Tibial nerve (tissue), 4 donors: ENCODE results near the gene INTS3. TPM values are rescaled to one million over a fixed set of nuclear protein-coding genes. Genes with fewer than 3 reads are reported as not detected.

Experiments
- DNase-seq, 2 donors: peaks; one replicate each; pipeline ENCODE4 v3.0.0-alpha.2; 2019; ENCODE audit warnings: low spot score in 2 of 2
- H3K27ac ChIP-seq, 4 donors: fragments of 200-600 bp; sonication (generic) in 3 of 4; one replicate each; pipeline ENCODE4 v1.5.1; 2017 to 2019; ENCODE audit warnings: mild to moderate bottlenecking in 1 of 4
- H3K27me3 ChIP-seq, 2 donors: fragments of 200-600 bp; sonication (generic) in 1 of 2; one replicate each; pipeline versions ENCODE4 v1.5.1 to v1.6.0; 2017 to 2019
- H3K36me3 ChIP-seq, 3 donors: fragments of 200-600 bp; sonication (generic); one replicate each; pipeline ENCODE4 v1.5.1; 2018 to 2019
- H3K4me1 ChIP-seq, 4 donors: fragments of 200-600 bp; sonication (generic) in 3 of 4; one replicate each; pipeline ENCODE4 v1.5.1; 2017 to 2019
- H3K4me3 ChIP-seq, 4 donors: fragments of 200-600 bp; sonication (generic) in 3 of 4; one replicate each; pipeline ENCODE4 v1.5.1; 2017 to 2019; ENCODE audit warnings: mild to moderate bottlenecking in 1 of 4, moderate library complexity in 1 of 4
- H3K9me3 ChIP-seq, 4 donors: fragments of 200-600 bp; sonication (generic) in 3 of 4; one replicate each; pipeline ENCODE4 v1.5.1; 2017 to 2019
- EP300 ChIP-seq, 2 donors: sonication (generic); formaldehyde crosslinking; IDR thresholded peaks; one replicate each; pipeline ENCODE4 v1.6.1; 2017; ENCODE audit warnings: antibody characterized with exemption in 2 of 2, mild to moderate bottlenecking in 1 of 2
- POLR2A ChIP-seq, 2 donors: fragments of 450-650 bp; IDR thresholded peaks; one replicate each; pipeline ENCODE4 v1.6.1; 2017; ENCODE audit warnings: antibody characterized with exemption in 2 of 2, mild to moderate bottlenecking in 2 of 2, moderate library complexity in 2 of 2
- WGBS, 2 donors: methylation state at CpG; one replicate each; pipeline ENCODE4 v1.1.5; 2018; 5-methylcytosine and 5-hydroxymethylcytosine counted together
- total RNA-seq, 4 donors: library from RNA; depleted of rRNA; stranded (reverse); fragments of >200 nt; gene quantifications; one replicate each; pipeline ENCODE4 v1.1.0, GENCODE V29; 2016
- TF ChIP-seq, protein P1 (sequence below), 5 experiments: fragments of 200-600 bp in 3 of 5; fragments of 450-650 bp in 2 of 5; sonication (generic) in 3 of 5; IDR thresholded peaks; one replicate each; pipeline ENCODE4 v1.5.1; 2016 to 2019; ENCODE audit warnings: antibody characterized with exemption in 5 of 5, mild to moderate bottlenecking in 3 of 5, moderate library complexity in 2 of 5

Gene INTS3
- total RNA-seq, 4 donors from 2014 or later, result 66.6 to 79.5 (median 71.3) TPM

DNA sequence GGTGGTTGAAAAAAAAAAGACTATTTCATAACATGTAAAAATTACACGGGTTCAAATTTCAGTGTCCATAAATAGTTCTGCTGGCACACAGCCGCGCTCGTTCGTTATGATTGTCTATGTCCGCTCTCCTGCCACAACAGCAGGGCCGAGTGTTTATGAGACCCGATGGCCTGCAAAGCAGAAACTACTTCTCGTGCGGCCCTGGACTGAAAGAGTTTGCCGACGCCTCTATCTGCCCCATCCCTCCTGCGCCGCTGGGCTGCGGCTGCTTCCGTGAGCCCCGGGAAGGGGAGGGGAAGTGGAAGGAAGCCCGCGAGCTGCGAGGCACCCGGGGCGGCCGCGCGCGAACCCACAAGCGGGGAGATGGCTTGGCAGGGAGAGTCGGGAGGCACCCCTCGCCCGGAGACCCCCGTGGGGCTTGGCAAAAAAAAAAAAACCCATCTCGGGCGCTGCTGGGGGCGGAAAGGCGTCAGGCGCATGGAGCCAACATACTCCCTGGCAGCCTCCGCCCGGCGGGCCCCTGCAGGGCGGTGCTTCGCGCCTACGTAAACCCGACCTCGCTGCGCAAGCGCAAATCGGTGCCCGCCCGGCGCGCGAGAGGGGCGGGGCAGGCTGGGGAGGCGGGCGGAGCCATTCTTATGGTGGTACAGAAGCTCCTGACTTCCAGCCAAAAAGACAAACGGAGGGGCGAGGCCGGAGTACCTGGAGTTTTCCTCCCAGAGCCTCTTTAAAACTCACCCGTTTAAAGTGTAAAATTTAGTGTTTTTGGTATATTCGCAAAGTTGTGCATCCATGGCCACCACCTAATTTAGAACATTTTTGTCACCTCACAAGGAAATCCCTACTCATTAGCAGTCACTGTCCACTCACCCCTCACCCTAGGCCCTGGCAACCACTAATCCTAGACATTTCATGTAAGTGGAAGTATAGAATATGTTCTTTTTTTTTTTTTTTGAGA is 55.7 kb downstream of the INTS3 start:
- Histone ChIP-seq H3K9me3 (no peaks in the 10 kb centered on the region), H3K36me3 (peaks cover 0 to 11% (median 0%) of the 10 kb centered on the region in 3 donors), H3K27ac (peak overlapping the region; percentile 89 to 97 (median 94)), H3K27me3 (no peaks in the 10 kb centered on the region), H3K4me1 (peaks cover 0 to 12% (median 3%) of the 10 kb centered on the region in 4 donors), H3K4me3 (peak overlapping the region; percentile 62 to 77 (median 66))
- 0% methylated on average over 39 to 55 of the region's 61 CpGs for WGBS, 2 donors
- TF ChIP-seq POLR2A (IDR thresholded peaks at IDR 0.05) (peak; percentile 97 to 98), EP300 (IDR thresholded peaks at IDR 0.05) (peak; percentile 95 to 99)
- TF ChIP-seq, protein P1, sequence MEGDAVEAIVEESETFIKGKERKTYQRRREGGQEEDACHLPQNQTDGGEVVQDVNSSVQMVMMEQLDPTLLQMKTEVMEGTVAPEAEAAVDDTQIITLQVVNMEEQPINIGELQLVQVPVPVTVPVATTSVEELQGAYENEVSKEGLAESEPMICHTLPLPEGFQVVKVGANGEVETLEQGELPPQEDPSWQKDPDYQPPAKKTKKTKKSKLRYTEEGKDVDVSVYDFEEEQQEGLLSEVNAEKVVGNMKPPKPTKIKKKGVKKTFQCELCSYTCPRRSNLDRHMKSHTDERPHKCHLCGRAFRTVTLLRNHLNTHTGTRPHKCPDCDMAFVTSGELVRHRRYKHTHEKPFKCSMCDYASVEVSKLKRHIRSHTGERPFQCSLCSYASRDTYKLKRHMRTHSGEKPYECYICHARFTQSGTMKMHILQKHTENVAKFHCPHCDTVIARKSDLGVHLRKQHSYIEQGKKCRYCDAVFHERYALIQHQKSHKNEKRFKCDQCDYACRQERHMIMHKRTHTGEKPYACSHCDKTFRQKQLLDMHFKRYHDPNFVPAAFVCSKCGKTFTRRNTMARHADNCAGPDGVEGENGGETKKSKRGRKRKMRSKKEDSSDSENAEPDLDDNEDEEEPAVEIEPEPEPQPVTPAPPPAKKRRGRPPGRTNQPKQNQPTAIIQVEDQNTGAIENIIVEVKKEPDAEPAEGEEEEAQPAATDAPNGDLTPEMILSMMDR (IDR thresholded peaks at IDR 0.05), result peak in 3 of 5 experiments; percentile 8 to 69 (median 59)
- peak; percentile 81 to 83 for DNase-seq

DNA sequence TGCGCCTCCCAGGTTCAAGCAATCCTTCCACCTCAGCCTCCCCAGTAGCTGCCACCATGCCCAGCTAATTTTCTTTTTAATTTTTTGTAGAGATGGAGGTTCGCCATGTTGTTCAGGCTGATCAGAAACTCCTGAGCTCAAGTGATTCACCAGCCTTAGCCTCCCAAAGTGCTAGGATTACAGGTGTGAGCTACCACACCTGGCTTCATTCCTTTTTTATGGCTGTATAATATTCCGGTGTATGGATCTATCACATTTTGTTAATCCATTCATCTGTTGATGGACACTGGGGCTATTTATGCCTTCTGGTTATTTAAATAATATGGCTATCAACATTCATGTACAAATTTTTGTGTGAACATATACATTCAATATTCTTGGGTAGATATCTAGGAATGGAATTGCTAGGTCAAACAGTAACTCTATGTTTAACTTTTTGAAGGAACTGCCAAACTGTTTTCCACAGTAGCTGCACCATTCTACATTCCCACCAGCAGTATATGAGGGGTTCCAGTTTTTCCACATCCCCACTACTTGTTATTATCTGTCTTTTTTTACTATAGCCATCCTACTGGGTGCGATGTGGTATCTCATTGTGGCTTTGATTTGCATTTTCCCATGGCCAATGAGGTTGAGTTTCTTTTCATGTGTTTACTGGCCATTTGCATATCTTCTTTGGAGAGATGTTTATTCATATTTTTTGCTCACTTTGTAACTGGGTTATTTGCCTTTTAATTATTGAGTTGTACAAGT is 58.4 kb downstream of the INTS3 start:
- DNase-seq, result no peak
- 96% methylated on average over 4 of the region's 4 CpGs for WGBS, 2 donors
- Histone ChIP-seq H3K27me3 (no peaks in the 10 kb centered on the region), H3K4me3 (no peak overlapping the region), H3K36me3 (no peaks in the 10 kb centered on the region), H3K4me1 (peaks cover 0 to 34% (median 13%) of the 10 kb centered on the region in 4 donors), H3K27ac (no peak overlapping the region), H3K9me3 (no peaks in the 10 kb centered on the region)
- TF ChIP-seq EP300 (IDR thresholded peaks at IDR 0.05) (no peak), POLR2A (IDR thresholded peaks at IDR 0.05) (no peak)
- TF ChIP-seq, protein P1 (IDR thresholded peaks at IDR 0.05), result no peak

DNA sequence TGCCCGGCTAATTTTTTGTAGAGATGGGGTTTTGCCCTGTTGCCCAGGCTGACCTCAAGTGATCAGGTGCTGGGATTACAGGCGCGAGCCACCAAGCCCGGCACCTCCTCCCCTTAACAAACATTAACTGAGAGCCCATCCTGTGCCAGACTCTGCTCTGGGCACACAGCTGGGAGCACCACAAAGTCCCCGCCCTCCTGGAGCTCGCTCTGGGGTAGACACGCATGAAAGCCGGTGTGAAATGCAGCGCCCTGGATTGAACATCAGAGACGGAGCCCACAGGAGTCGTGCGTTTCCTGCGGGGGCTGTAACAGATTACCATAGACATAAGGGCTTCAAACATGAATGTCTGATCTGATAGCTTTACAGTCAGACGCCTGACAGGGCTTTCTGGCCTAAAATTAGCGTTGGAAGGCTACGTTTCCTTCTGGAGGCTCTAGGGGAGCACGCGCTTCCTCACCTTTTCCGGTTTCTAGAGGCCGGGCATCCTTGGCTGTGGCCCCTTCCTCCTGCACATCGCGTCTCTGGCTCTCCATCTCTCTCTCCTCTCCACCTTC is 61.7 kb downstream of the INTS3 start:
- Histone ChIP-seq H3K4me3 (peak overlapping the region in 3 of 4 donors; percentile 8 to 34 (median 9)), H3K27ac (peak overlapping the region; percentile 66 to 92 (median 78)), H3K4me1 (peaks cover 0 to 23% (median 10%) of the 10 kb centered on the region in 4 donors), H3K27me3 (peaks cover 0 to 2% of the 10 kb centered on the region in 2 donors), H3K9me3 (no peaks in the 10 kb centered on the region), H3K36me3 (no peaks in the 10 kb centered on the region)
- 56 to 59% methylated on average over 22 of the region's 22 CpGs for WGBS, 2 donors
- no peak for TF ChIP-seq POLR2A (IDR thresholded peaks at IDR 0.05)
- no peak for TF ChIP-seq EP300 (IDR thresholded peaks at IDR 0.05)
- TF ChIP-seq, protein P1 (IDR thresholded peaks at IDR 0.05), result no peak
- DNase-seq, result no peak

DNA sequence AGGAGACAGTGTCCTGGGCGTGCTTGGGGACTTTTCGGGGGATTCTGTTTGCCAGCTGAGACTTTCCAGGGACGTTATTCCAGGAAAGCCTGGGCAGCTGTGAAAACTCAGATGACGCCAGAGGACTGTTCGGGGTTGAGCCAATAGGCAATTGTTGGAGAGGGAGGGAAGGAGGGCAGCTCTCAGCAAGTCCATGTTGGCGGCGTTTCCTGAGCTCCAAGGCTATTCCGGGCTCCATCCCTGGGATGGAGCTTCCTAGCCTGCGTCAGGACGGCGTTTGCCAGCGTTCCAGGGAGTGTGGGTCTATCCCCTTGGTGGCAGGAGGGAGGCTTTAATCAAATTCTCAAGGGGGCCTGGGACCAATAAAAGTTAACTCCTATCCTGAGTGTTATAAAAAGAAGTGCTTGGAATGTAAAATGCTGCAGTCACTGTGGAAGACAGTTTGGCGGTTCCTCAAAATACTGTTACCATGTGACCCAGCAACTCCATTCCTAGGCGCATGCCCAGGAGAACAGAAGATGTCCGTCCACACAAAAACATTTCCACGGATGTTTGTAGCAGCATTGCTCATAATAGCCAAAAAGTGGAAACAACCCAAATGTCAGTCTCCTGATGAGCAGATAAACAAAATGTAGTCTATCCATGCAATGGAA is 62.6 kb downstream of the INTS3 start:
- Histone ChIP-seq H3K4me1 (peaks cover 0 to 23% (median 10%) of the 10 kb centered on the region in 4 donors), H3K27me3 (peaks cover 0 to 11% of the 10 kb centered on the region in 2 donors), H3K27ac (peak overlapping the region; percentile 66 to 92 (median 78)), H3K4me3 (peak overlapping the region in 3 of 4 donors; percentile 8 to 34 (median 9)), H3K36me3 (no peaks in the 10 kb centered on the region), H3K9me3 (no peaks in the 10 kb centered on the region)
- TF ChIP-seq, protein P1 (IDR thresholded peaks at IDR 0.05), result no peak
- TF ChIP-seq EP300 (IDR thresholded peaks at IDR 0.05), result peak; percentile 65 to 72
- 8 to 20% methylated on average over 16 of the region's 16 CpGs for WGBS, 2 donors
- peak; percentile 56 to 73 for DNase-seq
